IMR-90 (cell line): ENCODE data around the gene VAV3. TPM values are rescaled to one million over a fixed set of nuclear protein-coding genes. Genes with fewer than 3 reads are reported as not detected.

Source experiments
- ATAC-seq: fragments of 200-7000 bp; cut with Tn5 transposase; 2 replicates; pipeline ENCODE4 v1.9.1; 2020; ENCODE audit warnings: low read depth, mild to moderate bottlenecking, moderate library complexity
- BruUV-seq: library from RNA; stranded (reverse); fragments of 400-500 nt; replicated peaks from 2 replicates; lab custom pipeline; 2021; lab: Mats Ljungman, UMichigan
- CTCF ChIA-PET: fragments of 300-600 bp; formaldehyde crosslinking; extraction: SDS; loops from one replicate; lab custom pipeline; 2021; ENCODE audit warnings: antibody characterized with exemption; lab: Yijun Ruan, JAX
- POLR2A ChIA-PET: fragments of 300-600 bp; sonication (Branson Sonifier 250); formaldehyde crosslinking; loops from one replicate; lab custom pipeline; 2022; ENCODE audit warnings: antibody characterized with exemption; ENCODE audit not compliant: unreplicated experiment; lab: Charles Lee
- DNase-seq: peaks from one replicate; pipeline ENCODE4 v3.0.0; 2013
- H2AFZ ChIP-seq: replicated peaks from 2 replicates; pipeline ENCODE3; 2013; ENCODE audit warnings: low read length, mild to moderate bottlenecking; ENCODE audit not compliant: poor library complexity
- H2AK5ac ChIP-seq: 2 replicates; pipeline ENCODE4 v1.6.1; 2013; ENCODE audit warnings: low read depth, low read length, inconsistent platforms
- H2AK9ac ChIP-seq: replicated peaks from 2 replicates; pipeline ENCODE3; 2013; ENCODE audit warnings: mild to moderate bottlenecking, low read depth, low read length, moderate library complexity; ENCODE audit not compliant: poor library complexity
- H2BK120ac ChIP-seq: 2 replicates; pipeline ENCODE4 v1.6.1; 2013; ENCODE audit warnings: low read depth, low read length, inconsistent platforms
- H2BK15ac ChIP-seq: 3 replicates; pipeline ENCODE4 v1.6.1; 2013; ENCODE audit warnings: low read depth, low read length, inconsistent platforms
- H2BK20ac ChIP-seq: 2 replicates; pipeline ENCODE4 v1.6.1; 2013; ENCODE audit warnings: low read depth, mild to moderate bottlenecking, inconsistent platforms, low read length, moderate library complexity
- H2BK5ac ChIP-seq: 2 replicates; pipeline ENCODE4 v1.6.1; 2013; ENCODE audit warnings: mild to moderate bottlenecking, low read depth, low read length, inconsistent platforms; ENCODE audit not compliant: poor library complexity, severe bottlenecking
- H3K14ac ChIP-seq: replicated peaks from 2 replicates; pipeline ENCODE4 v1.6.1; 2013; ENCODE audit warnings: low read depth, low read length, inconsistent platforms
- H3K18ac ChIP-seq: 2 replicates; pipeline ENCODE4 v1.6.1; 2013; ENCODE audit warnings: low read depth, low read length, control low read depth
- H3K23ac ChIP-seq: 2 replicates; pipeline ENCODE4 v1.6.1; 2013; ENCODE audit warnings: low read depth, low read length, inconsistent platforms
- H3K27ac ChIP-seq: 2 replicates; pipeline ENCODE4 v1.5.1; 2013; ENCODE audit warnings: mild to moderate bottlenecking, control low read depth, low read length; ENCODE audit not compliant: insufficient read depth
- H3K27me3 ChIP-seq: 2 replicates; pipeline ENCODE4 v1.6.1; 2013; ENCODE audit warnings: low read length; ENCODE audit not compliant: control insufficient read depth, insufficient read depth
- H3K36me3 ChIP-seq: 2 replicates; pipeline ENCODE4 v1.6.1; 2013; ENCODE audit warnings: low read length, mixed read lengths; ENCODE audit not compliant: control insufficient read depth, insufficient read depth
- H3K4ac ChIP-seq: 2 replicates; pipeline ENCODE4 v1.6.1; 2013; ENCODE audit warnings: low read depth, low read length, inconsistent platforms
- H3K4me1 ChIP-seq: 2 replicates; pipeline ENCODE4 v1.6.1; 2013; ENCODE audit warnings: low read length, mixed read lengths; ENCODE audit not compliant: control insufficient read depth, insufficient read depth
- H3K4me2 ChIP-seq: 2 replicates; pipeline ENCODE4 v1.6.1; 2013; ENCODE audit warnings: low read depth, mild to moderate bottlenecking, control low read depth, low read length, moderate library complexity
- H3K4me3 ChIP-seq: 2 replicates; pipeline ENCODE4 v1.5.1; 2013; ENCODE audit warnings: low read depth, mild to moderate bottlenecking, control low read depth, low read length, moderate library complexity; ENCODE audit not compliant: insufficient read depth
- H3K56ac ChIP-seq: 2 replicates; pipeline ENCODE4 v1.6.1; 2013; ENCODE audit warnings: low read length, inconsistent platforms; ENCODE audit not compliant: insufficient read depth; ENCODE audit errors: extremely low read depth
- H3K79me1 ChIP-seq, 2 experiments: 2 replicates each; pipeline ENCODE4 v1.6.1; 2013; ENCODE audit warnings: low read length in 2 of 2, inconsistent platforms in 1 of 2, low read depth in 1 of 2
- H3K9ac ChIP-seq: 2 replicates; pipeline ENCODE4 v1.6.1; 2013; ENCODE audit warnings: low read depth, low read length, control low read depth
- H3K9me1 ChIP-seq: 2 replicates; pipeline ENCODE4 v1.6.1; 2013; ENCODE audit warnings: low read length, inconsistent platforms; ENCODE audit not compliant: insufficient read depth
- H3K9me3 ChIP-seq: 2 replicates; pipeline ENCODE4 v1.6.1; 2013; ENCODE audit warnings: low read length; ENCODE audit not compliant: control insufficient read depth, insufficient read depth
- H4K20me1 ChIP-seq: 2 replicates; pipeline ENCODE4 v1.6.1; 2013; ENCODE audit warnings: low read length, inconsistent platforms; ENCODE audit not compliant: insufficient read depth
- H4K5ac ChIP-seq: 2 replicates; pipeline ENCODE4 v1.6.1; 2013; ENCODE audit warnings: mild to moderate bottlenecking, low read depth, low read length, control low read depth
- H4K8ac ChIP-seq, 2 experiments: 2 replicates each; pipeline ENCODE4 v1.6.1; 2013; ENCODE audit warnings: low read depth in 2 of 2, low read length in 2 of 2, control low read depth in 1 of 2, inconsistent platforms in 1 of 2
- H4K91ac ChIP-seq: 2 replicates; pipeline ENCODE4 v1.6.1; 2013; ENCODE audit warnings: low read depth, low read length, inconsistent platforms; ENCODE audit not compliant: insufficient read depth
- BHLHE40 ChIP-seq: fragments of 150-350 bp; IDR thresholded peaks from 2 replicates; pipeline ENCODE4 v1.6.1; 2016; ENCODE audit warnings: mild to moderate bottlenecking, low read depth, low read length
- CEBPB ChIP-seq: IDR thresholded peaks from 2 replicates; pipeline ENCODE4 v1.6.1; 2012; ENCODE audit warnings: low read depth, low read length, improper control_type of control experiment
- CHD1 ChIP-seq: IDR thresholded peaks from 2 replicates; pipeline ENCODE4 v1.6.1; 2012; ENCODE audit warnings: low read depth, low read length, improper control_type of control experiment
- FOS ChIP-seq: fragments of 150-350 bp; IDR thresholded peaks from 2 replicates; pipeline ENCODE4 v1.6.1; 2016; ENCODE audit warnings: low read depth, low read length
- MAFK ChIP-seq: IDR thresholded peaks from 2 replicates; pipeline ENCODE4 v1.6.1; 2012; ENCODE audit warnings: low read depth, low read length, improper control_type of control experiment
- MAZ ChIP-seq: IDR thresholded peaks from 2 replicates; pipeline ENCODE4 v1.6.1; 2012; ENCODE audit warnings: low read depth, mild to moderate bottlenecking, low read length, improper control_type of control experiment, moderate library complexity, borderline replicate concordance
- MXI1 ChIP-seq: IDR thresholded peaks from 2 replicates; pipeline ENCODE4 v1.6.1; 2012; ENCODE audit warnings: low read depth, mild to moderate bottlenecking, low read length, moderate library complexity, borderline replicate concordance
- NFE2L2 ChIP-seq: fragments of 150-350 bp; IDR thresholded peaks from 2 replicates; pipeline ENCODE4 v1.6.1; 2016; ENCODE audit warnings: low read depth, mild to moderate bottlenecking, low read length
- POLR2A ChIP-seq: IDR thresholded peaks from 2 replicates; pipeline ENCODE4 v1.6.1; 2012; ENCODE audit warnings: mild to moderate bottlenecking, low read depth, low read length
- RAD21 ChIP-seq: IDR thresholded peaks from 2 replicates; pipeline ENCODE4 v1.6.1; 2012; ENCODE audit warnings: low read length, improper control_type of control experiment
- RCOR1 ChIP-seq: IDR thresholded peaks from 2 replicates; pipeline ENCODE4 v1.6.1; 2012; ENCODE audit warnings: mild to moderate bottlenecking, low read length, improper control_type of control experiment; ENCODE audit not compliant: insufficient replicate concordance
- RFX5 ChIP-seq: IDR thresholded peaks from 2 replicates; pipeline ENCODE4 v1.8.0; 2012; ENCODE audit warnings: low read depth, mild to moderate bottlenecking, low read length, moderate library complexity
- SMC3 ChIP-seq: fragments of 150-350 bp; IDR thresholded peaks from 2 replicates; pipeline ENCODE4 v1.6.1; 2016; ENCODE audit warnings: low read depth, mild to moderate bottlenecking, antibody characterized with exemption, low read length, moderate library complexity
- WGBS, 2 experiments: methylation state at CpG; one replicate each; pipeline versions ENCODE4 v1.1.5 to v1.1.7; 2013; ENCODE audit warnings: missing lambda C conversion rate in 2 of 2; ENCODE audit not compliant: insufficient read length in 1 of 2; ENCODE audit errors: extremely low coverage in 2 of 2; 5-methylcytosine and 5-hydroxymethylcytosine counted together
- dilution Hi-C: fragments of 300-500 bp; cut with HindIII; formaldehyde crosslinking; loops from one replicate; pipeline ENCODE4 v1.14.3; 2018; ENCODE audit warnings: low sequenced_read_pairs; ENCODE audit not compliant: unreplicated experiment
- in situ Hi-C: fragments of 300-500 bp; cut with MboI; formaldehyde crosslinking; loops from 3 replicates; pipeline ENCODE4 v1.14.3; 2019; ENCODE audit warnings: low sequenced_read_pairs, inconsistent platforms, mixed read lengths
- intact Hi-C: fragments of 100-400 bp; cut with micrococcal nuclease; formaldehyde crosslinking; loops from 2 replicates; pipeline ENCODE4 v1.10.0; 2022
- polyA plus RNA-seq, 3 experiments: library from polyadenylated mRNA; depleted of rRNA; stranded (reverse); fragments of >200 nt; gene quantifications; 2 replicates each; pipeline ENCODE4 v1.2.3, GENCODE V29; 2012; ENCODE audit warnings: low replicate concordance in 1 of 3
- total RNA-seq: library from RNA; depleted of rRNA; stranded (reverse); fragments of >200 nt; gene quantifications from 2 replicates; pipeline ENCODE4 v1.2.3, GENCODE V29; 2012
- TF ChIP-seq, protein P1 (sequence below): conservative IDR thresholded peaks from 2 replicates; pipeline ENCODE4 v1.5.1; 2012; ENCODE audit warnings: mild to moderate bottlenecking, low read depth, low read length, improper control_type of control experiment
- TF ChIP-seq, protein P2 (sequence below): fragments of 150-350 bp; IDR thresholded peaks from 2 replicates; pipeline ENCODE4 v1.6.1; 2016; ENCODE audit warnings: low read depth, mild to moderate bottlenecking, low read length, moderate library complexity, borderline replicate concordance
- TF ChIP-seq, protein P3 (sequence below): fragments of 150-350 bp; IDR thresholded peaks from 2 replicates; pipeline ENCODE4 v1.6.1; 2017; ENCODE audit warnings: mild to moderate bottlenecking, antibody characterized with exemption, low read length, low read depth

Gene VAV3
- total and polyA plus RNA-seq, 2 of the 4 experiments (the other 2 are of a cell fraction) = 0.12 to 0.18 TPM

DNA sequence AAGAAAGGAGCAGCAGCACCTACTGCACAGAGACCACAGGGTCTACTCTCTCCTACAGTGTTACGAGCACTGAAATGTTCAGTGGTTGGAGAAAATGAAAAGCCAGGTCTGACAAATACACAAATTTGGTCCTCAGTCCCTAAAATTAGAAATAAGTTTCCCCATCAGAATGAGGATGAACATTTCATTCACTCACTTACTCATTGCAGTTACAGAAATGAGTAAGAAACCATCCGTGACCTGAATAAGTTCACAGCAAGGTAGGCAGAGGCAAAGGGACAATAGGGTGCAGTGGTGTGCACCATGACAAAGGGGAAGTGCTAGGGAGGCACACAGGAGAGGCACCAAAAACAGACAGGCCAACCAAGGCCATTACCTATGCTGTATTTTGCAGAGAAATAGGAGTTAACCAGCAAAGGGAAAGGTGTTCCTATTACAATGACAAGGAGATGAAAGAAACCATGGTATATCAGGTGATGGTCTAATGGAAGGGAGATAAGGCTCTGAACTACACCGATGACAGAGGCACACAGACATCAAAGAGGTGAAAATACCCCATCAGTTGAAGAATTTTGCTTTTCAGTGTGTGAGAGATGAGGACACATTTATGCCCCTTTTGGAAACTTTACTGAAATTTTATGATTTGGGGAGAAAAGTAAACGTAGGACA, 29.4 kb downstream of the VAV3 start:
- Histone ChIP-seq H3K36me3 (no peaks in the 10 kb centered on the region), H3K9me3 (no peaks in the 10 kb centered on the region), H2BK20ac (no peak overlapping the region), H2BK5ac (no peak overlapping the region), H4K91ac (no peak overlapping the region), H2BK120ac (no peak overlapping the region), H3K14ac (no peak overlapping the region), H3K18ac (no peak overlapping the region), H3K56ac (no peak overlapping the region), H2BK15ac (no peak overlapping the region), H4K20me1 (no peaks in the 10 kb centered on the region), H3K4ac (no peak overlapping the region), H2AK9ac (no peak overlapping the region), H2AFZ (no peak overlapping the region), H4K8ac (no peak overlapping the region), H4K5ac (no peak overlapping the region), H3K9me1 (peaks cover 7% of the 10 kb centered on the region), H3K4me1 (no peaks in the 10 kb centered on the region), H3K4me2 (no peak overlapping the region), H3K79me1 (no peaks in the 10 kb centered on the region), H3K23ac (no peak overlapping the region), H3K4me3 (no peak overlapping the region), H3K9ac (no peak overlapping the region), H3K27me3 (no peaks in the 10 kb centered on the region), H2AK5ac (no peak overlapping the region), H3K27ac (no peak overlapping the region)
- CTCF ChIA-PET = no interaction called here
- TF ChIP-seq MAFK (no peak), RCOR1 (no peak), NFE2L2 (no peak), SMC3 (no peak), MAZ (no peak), MXI1 (no peak), RFX5 (no peak), RAD21 (no peak), CHD1 (no peak), FOS (no peak), BHLHE40 (no peak), CEBPB (no peak), POLR2A (no peak)
- TF ChIP-seq, protein P1, sequence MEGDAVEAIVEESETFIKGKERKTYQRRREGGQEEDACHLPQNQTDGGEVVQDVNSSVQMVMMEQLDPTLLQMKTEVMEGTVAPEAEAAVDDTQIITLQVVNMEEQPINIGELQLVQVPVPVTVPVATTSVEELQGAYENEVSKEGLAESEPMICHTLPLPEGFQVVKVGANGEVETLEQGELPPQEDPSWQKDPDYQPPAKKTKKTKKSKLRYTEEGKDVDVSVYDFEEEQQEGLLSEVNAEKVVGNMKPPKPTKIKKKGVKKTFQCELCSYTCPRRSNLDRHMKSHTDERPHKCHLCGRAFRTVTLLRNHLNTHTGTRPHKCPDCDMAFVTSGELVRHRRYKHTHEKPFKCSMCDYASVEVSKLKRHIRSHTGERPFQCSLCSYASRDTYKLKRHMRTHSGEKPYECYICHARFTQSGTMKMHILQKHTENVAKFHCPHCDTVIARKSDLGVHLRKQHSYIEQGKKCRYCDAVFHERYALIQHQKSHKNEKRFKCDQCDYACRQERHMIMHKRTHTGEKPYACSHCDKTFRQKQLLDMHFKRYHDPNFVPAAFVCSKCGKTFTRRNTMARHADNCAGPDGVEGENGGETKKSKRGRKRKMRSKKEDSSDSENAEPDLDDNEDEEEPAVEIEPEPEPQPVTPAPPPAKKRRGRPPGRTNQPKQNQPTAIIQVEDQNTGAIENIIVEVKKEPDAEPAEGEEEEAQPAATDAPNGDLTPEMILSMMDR = no peak
- TF ChIP-seq, protein P2, sequence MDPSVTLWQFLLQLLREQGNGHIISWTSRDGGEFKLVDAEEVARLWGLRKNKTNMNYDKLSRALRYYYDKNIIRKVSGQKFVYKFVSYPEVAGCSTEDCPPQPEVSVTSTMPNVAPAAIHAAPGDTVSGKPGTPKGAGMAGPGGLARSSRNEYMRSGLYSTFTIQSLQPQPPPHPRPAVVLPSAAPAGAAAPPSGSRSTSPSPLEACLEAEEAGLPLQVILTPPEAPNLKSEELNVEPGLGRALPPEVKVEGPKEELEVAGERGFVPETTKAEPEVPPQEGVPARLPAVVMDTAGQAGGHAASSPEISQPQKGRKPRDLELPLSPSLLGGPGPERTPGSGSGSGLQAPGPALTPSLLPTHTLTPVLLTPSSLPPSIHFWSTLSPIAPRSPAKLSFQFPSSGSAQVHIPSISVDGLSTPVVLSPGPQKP = no peak
- TF ChIP-seq, protein P3, sequence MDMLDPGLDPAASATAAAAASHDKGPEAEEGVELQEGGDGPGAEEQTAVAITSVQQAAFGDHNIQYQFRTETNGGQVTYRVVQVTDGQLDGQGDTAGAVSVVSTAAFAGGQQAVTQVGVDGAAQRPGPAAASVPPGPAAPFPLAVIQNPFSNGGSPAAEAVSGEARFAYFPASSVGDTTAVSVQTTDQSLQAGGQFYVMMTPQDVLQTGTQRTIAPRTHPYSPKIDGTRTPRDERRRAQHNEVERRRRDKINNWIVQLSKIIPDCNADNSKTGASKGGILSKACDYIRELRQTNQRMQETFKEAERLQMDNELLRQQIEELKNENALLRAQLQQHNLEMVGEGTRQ = no peak
- no peak for DNase-seq
- in situ Hi-C loops = no loop called here
- no peak for ATAC-seq
- WGBS, 2 experiments = no CpG with 5 or more reads among the region's 4 CpGs
- no TSS peak for BruUV-seq
- POLR2A ChIA-PET = no interaction called here
- intact Hi-C loops = no loop called here
- dilution Hi-C loops = no loop called here
